GM12875 (cell line): ENCODE data around the gene KIAA0753.

Source experiments
- H3K4me3 ChIP-seq: one replicate; pipeline ENCODE4 v1.5.1; 2011; ENCODE audit warnings: low read depth, low read length, control low read depth
- TF ChIP-seq, protein P1 (sequence below): IDR thresholded peaks from 2 replicates; pipeline ENCODE4 v1.5.1; 2011; ENCODE audit warnings: low read depth, mild to moderate bottlenecking, control low read depth, inconsistent platforms, low read length, moderate library complexity, borderline replicate concordance; ENCODE audit not compliant: insufficient read depth

KIAA0753 gene

GRCh38 chr17:6651919-6652452 lies 11.5 kb upstream of the KIAA0753 start:
- peak overlapping the region; percentile 61 for H3K4me3 ChIP-seq
- TF ChIP-seq, protein P1, sequence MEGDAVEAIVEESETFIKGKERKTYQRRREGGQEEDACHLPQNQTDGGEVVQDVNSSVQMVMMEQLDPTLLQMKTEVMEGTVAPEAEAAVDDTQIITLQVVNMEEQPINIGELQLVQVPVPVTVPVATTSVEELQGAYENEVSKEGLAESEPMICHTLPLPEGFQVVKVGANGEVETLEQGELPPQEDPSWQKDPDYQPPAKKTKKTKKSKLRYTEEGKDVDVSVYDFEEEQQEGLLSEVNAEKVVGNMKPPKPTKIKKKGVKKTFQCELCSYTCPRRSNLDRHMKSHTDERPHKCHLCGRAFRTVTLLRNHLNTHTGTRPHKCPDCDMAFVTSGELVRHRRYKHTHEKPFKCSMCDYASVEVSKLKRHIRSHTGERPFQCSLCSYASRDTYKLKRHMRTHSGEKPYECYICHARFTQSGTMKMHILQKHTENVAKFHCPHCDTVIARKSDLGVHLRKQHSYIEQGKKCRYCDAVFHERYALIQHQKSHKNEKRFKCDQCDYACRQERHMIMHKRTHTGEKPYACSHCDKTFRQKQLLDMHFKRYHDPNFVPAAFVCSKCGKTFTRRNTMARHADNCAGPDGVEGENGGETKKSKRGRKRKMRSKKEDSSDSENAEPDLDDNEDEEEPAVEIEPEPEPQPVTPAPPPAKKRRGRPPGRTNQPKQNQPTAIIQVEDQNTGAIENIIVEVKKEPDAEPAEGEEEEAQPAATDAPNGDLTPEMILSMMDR = no peak

DNA sequence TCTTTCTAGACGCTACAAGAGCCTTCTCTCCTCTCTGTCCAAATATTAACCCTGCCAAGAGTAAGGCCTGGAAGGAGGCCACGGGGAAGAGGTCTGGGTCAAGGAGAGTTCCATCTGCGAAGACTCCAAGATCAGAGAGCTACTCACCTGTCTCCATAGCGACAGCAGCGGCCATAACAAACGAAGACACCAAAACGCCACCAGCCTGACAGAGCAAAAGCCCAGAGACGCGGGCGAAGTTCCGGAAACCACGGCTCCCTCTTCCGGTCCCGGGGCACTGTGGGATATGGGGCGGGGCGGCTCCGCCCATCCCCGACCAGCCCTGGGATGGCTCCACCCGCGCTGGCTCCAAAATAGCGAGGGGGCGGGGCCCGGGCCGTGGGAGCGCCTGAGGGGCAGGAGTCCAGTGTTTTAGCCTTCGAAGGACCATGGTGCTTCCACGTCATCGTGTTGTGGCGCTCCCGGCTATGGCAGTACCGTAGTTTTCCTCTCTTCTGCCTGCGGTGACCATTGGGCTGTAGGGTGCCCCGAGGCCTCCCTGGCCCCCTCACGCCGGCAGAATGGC lies 10.9 kb upstream of the KIAA0753 start, which contains the start of the genes C17orf100 and MED31:
C17orf100 (plus strand) TSS at position 409 of the 565 bp plus-strand sequence; CDS start at position 561, 152 bp downstream.
MED31 (minus strand) TSS at position 252 of the 565 bp plus-strand sequence; CDS start at position 175, 77 bp downstream.
- TF ChIP-seq, protein P1 = no peak
- peak within 1 kb of the TSS; percentile 61 for H3K4me3 ChIP-seq

DNA sequence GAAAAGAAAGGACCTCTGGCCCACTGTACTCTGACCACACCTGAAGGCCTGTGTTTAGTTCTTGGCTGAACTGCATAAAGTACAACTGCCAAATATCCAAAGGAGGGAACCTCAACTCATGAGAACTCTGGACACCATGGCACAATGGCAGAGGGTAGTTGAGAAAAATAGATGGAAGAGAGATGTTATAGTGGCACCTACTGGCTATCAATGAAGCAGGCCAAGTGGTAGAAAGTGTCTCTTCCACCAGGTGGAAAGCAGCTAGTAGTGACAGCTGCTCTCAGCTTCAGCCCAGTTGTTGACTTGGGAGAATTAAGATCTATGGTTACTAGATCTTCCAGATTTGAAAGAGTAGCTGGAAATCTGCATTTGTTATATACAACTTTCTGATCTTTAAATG lies 7.7 kb upstream of the KIAA0753 start:
- TF ChIP-seq, protein P1 = no peak
- H3K4me3 ChIP-seq = no peak overlapping the region

DNA sequence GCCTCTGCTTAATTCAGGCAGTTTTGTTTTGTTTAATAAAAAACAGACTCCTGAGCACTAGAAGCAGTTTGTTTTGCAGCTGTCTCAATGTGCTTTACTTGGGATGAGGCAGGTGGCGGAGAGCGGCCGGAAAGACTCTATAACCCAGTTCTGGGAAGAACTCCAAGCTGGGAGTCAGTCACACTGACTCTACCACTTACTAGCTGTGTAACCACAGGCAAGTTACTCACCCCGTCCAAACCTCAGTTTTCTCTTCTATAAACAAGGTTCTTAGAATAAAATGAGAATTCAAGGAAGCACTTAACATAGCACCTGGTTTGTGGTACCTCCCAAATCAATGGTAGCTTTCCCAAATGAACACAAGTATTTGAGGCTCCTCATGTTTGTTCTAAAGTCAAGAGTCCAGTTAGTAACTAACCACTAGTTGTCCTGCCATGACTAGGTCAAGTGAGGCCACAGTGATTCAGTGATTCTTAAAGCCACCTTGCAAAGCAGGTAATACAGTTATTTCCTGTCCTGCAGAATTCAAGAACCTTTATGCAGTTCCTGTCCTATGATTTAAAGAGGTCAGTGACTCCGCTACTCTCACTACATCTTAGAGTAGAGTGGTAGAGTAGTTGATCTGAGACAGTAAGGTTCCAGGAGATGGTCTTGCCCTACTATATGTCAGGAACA lies 3.1 kb upstream of the KIAA0753 start:
- no peak overlapping the region for H3K4me3 ChIP-seq
- TF ChIP-seq, protein P1 = no peak

GRCh38 chr17:6642592-6642991 lies 2.1 kb upstream of the KIAA0753 start:
- TF ChIP-seq, protein P1 = no peak
- no peak overlapping the region for H3K4me3 ChIP-seq

DNA sequence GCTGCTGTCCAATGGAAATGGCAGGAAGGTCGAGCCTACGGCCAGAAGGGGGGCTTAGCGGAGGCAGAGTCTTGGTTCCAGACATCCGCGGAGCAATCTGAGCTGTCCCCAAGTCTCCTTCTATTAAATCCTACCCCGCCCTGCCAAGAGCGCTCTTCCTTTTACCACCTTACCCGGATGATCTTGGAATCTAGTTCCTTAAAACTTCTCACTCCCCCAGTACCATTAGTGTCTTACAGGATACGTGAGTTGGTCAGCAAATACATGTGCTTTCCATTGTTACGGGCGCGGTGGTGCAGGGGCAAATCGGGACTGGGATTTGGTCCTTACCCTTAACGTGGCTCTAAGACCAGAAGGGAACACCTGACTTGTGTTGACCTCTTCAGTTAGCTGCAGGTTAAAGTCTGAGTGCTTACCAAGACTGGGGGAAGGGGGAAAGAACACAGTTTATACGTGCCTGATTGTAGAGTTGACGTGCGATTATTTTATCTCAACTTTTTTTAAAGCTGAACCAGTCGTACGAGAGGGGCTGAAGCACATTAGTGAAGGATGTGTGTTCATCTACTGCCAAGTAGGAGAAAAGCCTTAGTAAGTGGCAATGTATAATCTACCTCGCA lies 844 bp upstream of the KIAA0753 start:
- TF ChIP-seq, protein P1 = no peak
- H3K4me3 ChIP-seq = peak overlapping the region; percentile 69
